GM12891 (cell line): ENCODE measurements around the gene BICD2.

Source experiments
- PAX5 ChIP-seq: IDR thresholded peaks from 2 replicates; pipeline ENCODE4 v1.6.1; 2011; ENCODE audit warnings: low read length, moderate library complexity, mild to moderate bottlenecking; ENCODE audit not compliant: insufficient read depth, severe bottlenecking
- POLR2A ChIP-seq: IDR thresholded peaks from 2 replicates; pipeline ENCODE4 v1.6.1; 2011; ENCODE audit warnings: low read depth, low read length, control low read depth
- POLR2AphosphoS5 ChIP-seq: IDR thresholded peaks from 2 replicates; pipeline ENCODE4 v1.6.1; 2011; ENCODE audit warnings: low read depth, low read length, control low read depth
- POU2F2 ChIP-seq: IDR thresholded peaks from 2 replicates; pipeline ENCODE4 v1.6.1; 2011; ENCODE audit warnings: low read depth, mild to moderate bottlenecking, control low read depth, low read length, moderate library complexity
- SPI1 ChIP-seq: IDR thresholded peaks from 2 replicates; pipeline ENCODE4 v1.6.1; 2011; ENCODE audit warnings: low read depth, low read length, control low read depth
- TAF1 ChIP-seq: IDR thresholded peaks from 2 replicates; pipeline ENCODE4 v1.6.1; 2011; ENCODE audit warnings: low read depth, low read length, control low read depth

DNA sequence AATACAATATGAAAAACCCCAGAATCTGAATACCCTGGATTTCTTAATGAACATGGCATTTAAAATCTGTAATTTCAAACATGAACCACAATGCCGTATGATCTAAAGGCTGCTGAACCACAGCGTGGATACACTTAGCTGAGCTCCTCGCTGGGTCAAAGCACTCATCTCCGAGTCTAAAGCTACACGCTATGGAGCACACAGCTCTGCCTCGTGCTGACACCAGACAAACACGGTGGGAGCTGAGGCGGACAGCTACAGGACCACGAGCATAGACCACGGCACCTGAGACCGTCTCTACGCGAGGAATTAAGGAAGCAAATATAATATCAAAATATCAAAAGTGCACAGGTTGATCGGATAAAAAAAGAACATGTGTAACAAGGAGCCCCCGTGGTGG lies 51.9 kb downstream of the BICD2 start:
- no peak for TF ChIP-seq POLR2AphosphoS5
- no peak for TF ChIP-seq TAF1
- TF ChIP-seq POLR2A, result no peak
- TF ChIP-seq SPI1, result no peak
- TF ChIP-seq PAX5, result no peak
- no peak for TF ChIP-seq POU2F2
